ENCODE data around the gene SNX10. TPM values are rescaled to one million over a fixed set of nuclear protein-coding genes. Genes with fewer than 3 reads are reported as not detected.

SNX10 gene
- total and polyA plus RNA-seq, 2 of the 8 experiments (the other 6 are each of a cell fraction or from before 2014, with no cell fraction given): 4.4 to 9.6 TPM

DNA sequence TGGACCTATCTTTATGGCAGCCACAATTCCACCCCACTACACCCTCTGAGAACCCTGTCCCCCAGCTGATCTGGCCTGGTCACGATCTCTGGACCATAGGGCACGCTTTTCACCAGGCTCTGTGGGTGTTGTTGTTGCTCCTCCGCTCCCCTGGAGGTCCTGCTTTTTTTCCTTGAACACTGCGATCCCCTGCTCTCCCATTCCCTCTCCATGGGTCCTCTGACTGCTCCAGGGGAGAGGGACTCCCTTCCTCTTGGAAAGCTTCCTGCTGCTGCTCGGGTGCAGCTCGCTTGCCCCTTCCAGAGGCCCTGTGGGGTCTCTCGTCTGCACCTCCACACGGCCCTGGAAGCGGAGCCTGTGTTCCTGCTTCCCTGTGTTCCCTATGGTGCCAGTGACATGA, 53.5 kb downstream of the SNX10 start:
- no peak for FAIRE-seq
- H3K23ac ChIP-seq (ENCODE audit: insufficient read length): no peak overlapping the region
- no peak for DNase-seq (ENCODE audit: low read depth in 1 of 2, low spot score in 2 of 2)
- H3K9me3 ChIP-seq (ENCODE audit: insufficient read depth in 2 of 2, low read depth in 1 of 2, low read length in 1 of 2): no peaks in the 10 kb centered on the region
- no peak overlapping the region for H3K4ac ChIP-seq (replicated peaks; ENCODE audit: insufficient read length, low read depth, low read length)
- no peak overlapping the region for H2BK12ac ChIP-seq (ENCODE audit: low read depth, low read length)
- no peaks in the 10 kb centered on the region for H3K23me2 ChIP-seq (ENCODE audit: low read depth, low read length)
- no peak overlapping the region for H3K9ac ChIP-seq (replicated peaks in 1 of 4; ENCODE audit: extremely low read depth in 1 of 4, low read depth in 3 of 4, low read length in 3 of 4)
- H2AK5ac ChIP-seq (ENCODE audit: low read depth, low read length): no peak overlapping the region
- H3K4me2 ChIP-seq (ENCODE audit: insufficient read depth in 1 of 2, low read depth in 2 of 2, low read length in 2 of 2): no peak overlapping the region
- H2AFZ ChIP-seq (ENCODE audit: low read length): no peak overlapping the region
- H3K18ac ChIP-seq (ENCODE audit: extremely low read depth, low read length): no peak overlapping the region
- no peak overlapping the region for H3K4me3 ChIP-seq (ENCODE audit: extremely low read depth in 1 of 4, insufficient read depth in 2 of 4, low read depth in 3 of 4, low read length in 4 of 4)
- H3K56ac ChIP-seq (replicated peaks; ENCODE audit: insufficient read length, low read depth, low read length): no peak overlapping the region
- no peak overlapping the region for H2BK5ac ChIP-seq (ENCODE audit: low read depth, low read length)
- no peak overlapping the region for H3K14ac ChIP-seq (ENCODE audit: insufficient read length)
- H3K27ac ChIP-seq (ENCODE audit: low read depth, low read length): no peak overlapping the region
- H4K91ac ChIP-seq (replicated peaks; ENCODE audit: insufficient read length, low read length): no peak overlapping the region
- no peaks in the 10 kb centered on the region for H3K79me2 ChIP-seq (ENCODE audit: control insufficient read depth in 1 of 2, insufficient read depth in 2 of 2, low read length in 2 of 2)
- H2BK20ac ChIP-seq (ENCODE audit: low read length): no peak overlapping the region
- H3K36me3 ChIP-seq (ENCODE audit: control insufficient read depth in 2 of 4, insufficient read depth in 4 of 4, low read length in 3 of 4): no peaks in the 10 kb centered on the region
- no peak overlapping the region for H2BK15ac ChIP-seq (ENCODE audit: low read length)
- CTCF ChIA-PET (ENCODE audit: partially characterized antibody): interaction anchor here (0.6 to 1.3 kb wide), 4 partner anchors 20 to 147 kb away, joined by 3 to 4 read pairs (median 3); no protein-coding TSS in a partner anchor
- H3K4me1 ChIP-seq (replicated peaks in 1 of 4; ENCODE audit: control insufficient read depth in 3 of 4, insufficient read depth in 4 of 4, low read length in 3 of 4): no peaks in the 10 kb centered on the region; a peak in 4 of 7 replicates
- 94% methylated on average over 7 of the region's 9 CpGs; no CpG with 5 or more reads in 1 of the 2 experiments for WGBS, 2 experiments (ENCODE audit: extremely low coverage in 1 of 2, insufficient coverage in 1 of 2, insufficient read length in 1 of 2, insufficient replicate concordance in 2 of 2, low coverage in 1 of 2, low lambda C conversion rate in 2 of 2, missing lambda C conversion rate in 1 of 2)
- H4K8ac ChIP-seq (ENCODE audit: extremely low read depth, insufficient read depth, low read length): no peak overlapping the region
- no peaks in the 10 kb centered on the region for H3K27me3 ChIP-seq (replicated peaks in 1 of 4; ENCODE audit: control insufficient read depth in 3 of 4, extremely low read depth in 1 of 4, insufficient read depth in 3 of 4, low read length in 3 of 4)
- H4K5ac ChIP-seq (ENCODE audit: insufficient read length, low read depth, low read length): no peak overlapping the region
- no peaks in the 10 kb centered on the region for H4K20me1 ChIP-seq (replicated peaks in 1 of 2; ENCODE audit: control insufficient read depth in 1 of 2, insufficient read depth in 2 of 2, low read length in 2 of 2)
- POLR2A ChIA-PET (ENCODE audit: partially characterized antibody): interaction anchor here (0.9 to 2.1 kb wide), 5 partner anchors 137 to 157 kb away, joined by 3 to 6 read pairs (median 4); partner anchors contain the start of gene CBX3
- TF ChIP-seq YY1 (IDR thresholded peaks at IDR 0.05; ENCODE audit: low read depth, low read length): no peak
- TF ChIP-seq NRF1 (IDR thresholded peaks at IDR 0.05; ENCODE audit: low read depth, low read length): no peak
- TF ChIP-seq, protein P1, sequence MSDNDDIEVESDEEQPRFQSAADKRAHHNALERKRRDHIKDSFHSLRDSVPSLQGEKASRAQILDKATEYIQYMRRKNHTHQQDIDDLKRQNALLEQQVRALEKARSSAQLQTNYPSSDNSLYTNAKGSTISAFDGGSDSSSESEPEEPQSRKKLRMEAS (IDR thresholded peaks at IDR 0.05): no peak
- no peak for TF ChIP-seq CHD1 (IDR thresholded peaks at IDR 0.05; ENCODE audit: low read depth, low read length)
- no peak for TF ChIP-seq SAP30 (IDR thresholded peaks at IDR 0.05; ENCODE audit: insufficient read depth, insufficient replicate concordance, low read length)
- no peak for TF ChIP-seq MAFK (IDR thresholded peaks at IDR 0.05; ENCODE audit: low read depth, low read length)
- TF ChIP-seq TAF1 (IDR thresholded peaks at IDR 0.05; ENCODE audit: low read depth, low read length): no peak
- TF ChIP-seq GTF2F1 (IDR thresholded peaks at IDR 0.05; ENCODE audit: borderline replicate concordance, low read depth, low read length): no peak
- H2BK120ac ChIP-seq (replicated peaks; ENCODE audit: low read depth, low read length): no peak overlapping the region
- H3K79me1 ChIP-seq (ENCODE audit: low read depth, low read length): no peaks in the 10 kb centered on the region

All from H1 (cell line).